HepG2 (cell line): ENCODE results near the gene TMEM41B. TPM values are rescaled to one million over a fixed set of nuclear protein-coding genes. Genes with fewer than 3 reads are reported as not detected.

Source experiments
- ARNTL ChIP-seq: sonication (generic); formaldehyde crosslinking; IDR thresholded peaks from 2 replicates; pipeline ENCODE4 v1.4.0; 2020; ENCODE audit warnings: mild to moderate bottlenecking, missing genetic modification reagents
- FOXK2 ChIP-seq: fragments of 450-650 bp; IDR thresholded peaks from 2 replicates; pipeline ENCODE4 v1.6.1; 2016
- KLF6 ChIP-seq: IDR thresholded peaks from 2 replicates; pipeline ENCODE4 v1.8.0; 2016; ENCODE audit warnings: missing biosample characterization, missing genetic modification reagents
- MED1 ChIP-seq: sonication (generic); formaldehyde crosslinking; IDR thresholded peaks from 2 replicates; pipeline ENCODE4 v1.4.0; 2020; ENCODE audit warnings: missing genetic modification reagents
- NAIF1 ChIP-seq: sonication (generic); formaldehyde crosslinking; IDR thresholded peaks from 2 replicates; pipeline ENCODE4 v1.5.0; 2020; ENCODE audit warnings: mild to moderate bottlenecking, missing genetic modification reagents, borderline replicate concordance
- RELA ChIP-seq: sonication (generic); formaldehyde crosslinking; IDR thresholded peaks from 2 replicates; pipeline ENCODE4 v1.4.0; 2020; ENCODE audit warnings: missing genetic modification reagents
- SALL1 ChIP-seq: sonication (generic); formaldehyde crosslinking; IDR thresholded peaks from 2 replicates; pipeline ENCODE4 v1.8.0; 2022; ENCODE audit warnings: mild to moderate bottlenecking, missing genetic modification reagents
- TGIF2 ChIP-seq: IDR thresholded peaks from 2 replicates; pipeline ENCODE4 v1.6.1; 2016; ENCODE audit warnings: control low read depth, missing compliant biosample characterization
- ZNF180 ChIP-seq: sonication (generic); formaldehyde crosslinking; IDR thresholded peaks from 2 replicates; pipeline ENCODE4 v1.4.0; 2020; ENCODE audit warnings: low read depth, missing genetic modification reagents, borderline replicate concordance
- ZNF207 ChIP-seq: fragments of 450-650 bp; IDR thresholded peaks from 2 replicates; pipeline ENCODE4 v1.6.1; 2016; ENCODE audit warnings: antibody characterized with exemption, borderline replicate concordance
- ZNF224 ChIP-seq: sonication (generic); formaldehyde crosslinking; IDR thresholded peaks from 2 replicates; pipeline ENCODE4 v1.5.0; 2020; ENCODE audit warnings: mild to moderate bottlenecking, missing genetic modification reagents
- ZNF282 ChIP-seq: fragments of 450-650 bp; IDR thresholded peaks from 2 replicates; pipeline ENCODE4 v1.6.1; 2018; ENCODE audit not compliant: partially characterized antibody
- ZNF33B ChIP-seq: sonication (generic); formaldehyde crosslinking; IDR thresholded peaks from 2 replicates; pipeline ENCODE4 v1.5.1; 2020; ENCODE audit warnings: mild to moderate bottlenecking, missing genetic modification reagents
- ZNF484 ChIP-seq: sonication (generic); formaldehyde crosslinking; IDR thresholded peaks from 2 replicates; pipeline ENCODE4 v1.5.1; 2020; ENCODE audit warnings: mild to moderate bottlenecking, low read depth, missing genetic modification reagents, borderline replicate concordance
- ZNF558 ChIP-seq: sonication (generic); formaldehyde crosslinking; IDR thresholded peaks from 2 replicates; pipeline ENCODE4 v1.9.0; 2022; ENCODE audit warnings: mild to moderate bottlenecking, missing genetic modification reagents, borderline replicate concordance
- ZNF879 ChIP-seq: sonication (generic); formaldehyde crosslinking; IDR thresholded peaks from 2 replicates; pipeline ENCODE4 v1.8.1; 2023; ENCODE audit warnings: missing genetic modification reagents
- polyA plus RNA-seq, 8 experiments: library from polyadenylated mRNA; depleted of rRNA in 3 of 8; stranded (reverse) in 7 of 8; unstranded in 1 of 8; fragments of >200 nt; fragmentation: Illumina TruSeq in 4 of 8; extraction: Trizol in 4 of 8; gene quantifications; 2 replicates each; pipeline versions ENCODE4 v1.2.1 to v1.2.3, GENCODE V29; 2011 to 2016; ENCODE audit warnings: low read depth in 4 of 8, missing spikeins in 1 of 8, mixed read lengths in 1 of 8; ENCODE audit not compliant: insufficient read depth in 1 of 8
- total RNA-seq, 5 experiments: library from RNA; depleted of rRNA; stranded (reverse); fragments of >200 nt; fragmentation: Illumina TruSeq; extraction: Trizol; gene quantifications; 2 replicates each; pipeline ENCODE4 v1.2.3, GENCODE V29; 2016; ENCODE audit warnings: low read depth in 1 of 5
- TF ChIP-seq, protein P1 (sequence below): sonication (generic); formaldehyde crosslinking; IDR thresholded peaks from 2 replicates; pipeline ENCODE4 v1.4.0; 2020; ENCODE audit warnings: missing genetic modification reagents
- TF ChIP-seq, protein P2 (sequence below): sonication (generic); formaldehyde crosslinking; conservative IDR thresholded peaks from 2 replicates; pipeline ENCODE4 v1.4.0; 2020; ENCODE audit warnings: missing genetic modification reagents
- TF ChIP-seq, protein P3 (sequence below): sonication (generic); formaldehyde crosslinking; IDR thresholded peaks from 2 replicates; pipeline ENCODE4 v1.5.0; 2020; ENCODE audit warnings: mild to moderate bottlenecking, missing genetic modification reagents
- TF ChIP-seq, protein P4 (sequence below): sonication (generic); formaldehyde crosslinking; IDR thresholded peaks from 2 replicates; pipeline ENCODE4 v1.8.1; 2023; ENCODE audit warnings: missing genetic modification reagents, inconsistent platforms, borderline replicate concordance

TMEM41B gene
- total and polyA plus RNA-seq, 2 of the 13 experiments (the other 11 are each of a cell fraction or from before 2014, with no cell fraction given) = 36.8 to 48.1 TPM

DNA sequence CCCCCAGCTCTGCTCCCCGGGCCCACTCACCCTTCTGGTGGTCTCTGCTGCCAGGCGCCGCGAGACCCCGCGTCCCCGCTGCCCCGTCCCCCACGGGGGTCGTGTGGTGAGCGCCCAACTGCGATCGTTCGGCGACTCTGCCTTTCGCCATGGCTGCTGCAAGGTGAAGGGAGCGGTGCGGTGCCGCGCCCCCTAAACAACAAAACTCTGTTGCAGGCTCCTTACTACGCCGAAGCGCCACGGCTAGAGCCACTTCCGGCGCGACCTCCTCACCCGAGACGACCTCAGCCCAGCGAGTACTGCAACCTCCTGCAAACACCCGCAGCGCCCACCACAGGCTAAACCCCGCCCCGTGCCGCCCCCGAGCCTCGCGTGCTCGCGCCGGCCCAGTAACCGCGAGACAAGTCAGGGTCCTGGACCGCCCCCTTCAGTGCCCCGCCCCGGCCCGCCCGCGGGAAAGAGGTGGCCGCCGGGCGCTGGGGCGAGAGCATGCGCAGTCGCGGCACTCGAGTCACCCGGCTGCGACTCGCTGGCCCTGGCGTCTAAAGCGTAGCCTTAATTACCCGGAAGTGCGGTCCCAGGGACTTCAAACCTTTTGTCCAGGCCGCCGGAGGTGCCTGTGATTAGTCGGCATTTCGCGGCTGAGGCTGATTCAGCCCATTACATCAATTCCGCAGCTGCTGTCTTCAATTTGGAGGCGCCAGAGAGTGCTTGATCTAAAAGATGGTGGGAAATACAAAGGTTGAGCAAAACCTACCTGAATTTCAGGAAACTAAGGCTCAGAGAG lies at the start of gene TMEM41B (continued):
- TF ChIP-seq FOXK2 (peak; percentile 4; the same call in 1 of the 2 replicates), ZNF558 (CRISPR knock-in tag) (no peak; the same call in 1 of the 2 replicates), ZNF282 (no peak), KLF6 (no peak; the same call in 1 of the 2 replicates), ARNTL (CRISPR knock-in tag) (peak; percentile 50; the same call in 1 of the 2 replicates), ZNF207 (no peak), ZNF33B (CRISPR knock-in tag) (peak; percentile 66; the same call in 1 of the 2 replicates), ZNF879 (no peak), MED1 (CRISPR knock-in tag) (peak; percentile 74), ZNF180 (CRISPR knock-in tag) (no peak), ZNF484 (no peak), TGIF2 (CRISPR knock-in tag) (no peak), SALL1 (CRISPR knock-in tag) (peak; percentile 85), ZNF224 (no peak; the same call in 1 of the 2 replicates), RELA (CRISPR knock-in tag) (no peak), NAIF1 (peak; percentile 75; the same call in 1 of the 2 replicates)
- TF ChIP-seq, protein P1, sequence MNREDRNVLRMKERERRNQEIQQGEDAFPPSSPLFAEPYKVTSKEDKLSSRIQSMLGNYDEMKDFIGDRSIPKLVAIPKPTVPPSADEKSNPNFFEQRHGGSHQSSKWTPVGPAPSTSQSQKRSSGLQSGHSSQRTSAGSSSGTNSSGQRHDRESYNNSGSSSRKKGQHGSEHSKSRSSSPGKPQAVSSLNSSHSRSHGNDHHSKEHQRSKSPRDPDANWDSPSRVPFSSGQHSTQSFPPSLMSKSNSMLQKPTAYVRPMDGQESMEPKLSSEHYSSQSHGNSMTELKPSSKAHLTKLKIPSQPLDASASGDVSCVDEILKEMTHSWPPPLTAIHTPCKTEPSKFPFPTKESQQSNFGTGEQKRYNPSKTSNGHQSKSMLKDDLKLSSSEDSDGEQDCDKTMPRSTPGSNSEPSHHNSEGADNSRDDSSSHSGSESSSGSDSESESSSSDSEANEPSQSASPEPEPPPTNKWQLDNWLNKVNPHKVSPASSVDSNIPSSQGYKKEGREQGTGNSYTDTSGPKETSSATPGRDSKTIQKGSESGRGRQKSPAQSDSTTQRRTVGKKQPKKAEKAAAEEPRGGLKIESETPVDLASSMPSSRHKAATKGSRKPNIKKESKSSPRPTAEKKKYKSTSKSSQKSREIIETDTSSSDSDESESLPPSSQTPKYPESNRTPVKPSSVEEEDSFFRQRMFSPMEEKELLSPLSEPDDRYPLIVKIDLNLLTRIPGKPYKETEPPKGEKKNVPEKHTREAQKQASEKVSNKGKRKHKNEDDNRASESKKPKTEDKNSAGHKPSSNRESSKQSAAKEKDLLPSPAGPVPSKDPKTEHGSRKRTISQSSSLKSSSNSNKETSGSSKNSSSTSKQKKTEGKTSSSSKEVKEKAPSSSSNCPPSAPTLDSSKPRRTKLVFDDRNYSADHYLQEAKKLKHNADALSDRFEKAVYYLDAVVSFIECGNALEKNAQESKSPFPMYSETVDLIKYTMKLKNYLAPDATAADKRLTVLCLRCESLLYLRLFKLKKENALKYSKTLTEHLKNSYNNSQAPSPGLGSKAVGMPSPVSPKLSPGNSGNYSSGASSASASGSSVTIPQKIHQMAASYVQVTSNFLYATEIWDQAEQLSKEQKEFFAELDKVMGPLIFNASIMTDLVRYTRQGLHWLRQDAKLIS (CRISPR knock-in tag) = no peak; the same call in 1 of the 2 replicates
- TF ChIP-seq, protein P2, sequence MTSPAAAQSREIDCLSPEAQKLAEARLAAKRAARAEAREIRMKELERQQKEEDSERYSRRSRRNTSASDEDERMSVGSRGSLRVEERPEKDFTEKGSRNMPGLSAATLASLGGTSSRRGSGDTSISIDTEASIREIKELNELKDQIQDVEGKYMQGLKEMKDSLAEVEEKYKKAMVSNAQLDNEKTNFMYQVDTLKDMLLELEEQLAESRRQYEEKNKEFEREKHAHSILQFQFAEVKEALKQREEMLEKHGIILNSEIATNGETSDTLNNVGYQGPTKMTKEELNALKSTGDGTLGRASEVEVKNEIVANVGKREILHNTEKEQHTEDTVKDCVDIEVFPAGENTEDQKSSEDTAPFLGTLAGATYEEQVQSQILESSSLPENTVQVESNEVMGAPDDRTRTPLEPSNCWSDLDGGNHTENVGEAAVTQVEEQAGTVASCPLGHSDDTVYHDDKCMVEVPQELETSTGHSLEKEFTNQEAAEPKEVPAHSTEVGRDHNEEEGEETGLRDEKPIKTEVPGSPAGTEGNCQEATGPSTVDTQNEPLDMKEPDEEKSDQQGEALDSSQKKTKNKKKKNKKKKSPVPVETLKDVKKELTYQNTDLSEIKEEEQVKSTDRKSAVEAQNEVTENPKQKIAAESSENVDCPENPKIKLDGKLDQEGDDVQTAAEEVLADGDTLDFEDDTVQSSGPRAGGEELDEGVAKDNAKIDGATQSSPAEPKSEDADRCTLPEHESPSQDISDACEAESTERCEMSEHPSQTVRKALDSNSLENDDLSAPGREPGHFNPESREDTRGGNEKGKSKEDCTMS (CRISPR knock-in tag) = no peak
- TF ChIP-seq, protein P3, sequence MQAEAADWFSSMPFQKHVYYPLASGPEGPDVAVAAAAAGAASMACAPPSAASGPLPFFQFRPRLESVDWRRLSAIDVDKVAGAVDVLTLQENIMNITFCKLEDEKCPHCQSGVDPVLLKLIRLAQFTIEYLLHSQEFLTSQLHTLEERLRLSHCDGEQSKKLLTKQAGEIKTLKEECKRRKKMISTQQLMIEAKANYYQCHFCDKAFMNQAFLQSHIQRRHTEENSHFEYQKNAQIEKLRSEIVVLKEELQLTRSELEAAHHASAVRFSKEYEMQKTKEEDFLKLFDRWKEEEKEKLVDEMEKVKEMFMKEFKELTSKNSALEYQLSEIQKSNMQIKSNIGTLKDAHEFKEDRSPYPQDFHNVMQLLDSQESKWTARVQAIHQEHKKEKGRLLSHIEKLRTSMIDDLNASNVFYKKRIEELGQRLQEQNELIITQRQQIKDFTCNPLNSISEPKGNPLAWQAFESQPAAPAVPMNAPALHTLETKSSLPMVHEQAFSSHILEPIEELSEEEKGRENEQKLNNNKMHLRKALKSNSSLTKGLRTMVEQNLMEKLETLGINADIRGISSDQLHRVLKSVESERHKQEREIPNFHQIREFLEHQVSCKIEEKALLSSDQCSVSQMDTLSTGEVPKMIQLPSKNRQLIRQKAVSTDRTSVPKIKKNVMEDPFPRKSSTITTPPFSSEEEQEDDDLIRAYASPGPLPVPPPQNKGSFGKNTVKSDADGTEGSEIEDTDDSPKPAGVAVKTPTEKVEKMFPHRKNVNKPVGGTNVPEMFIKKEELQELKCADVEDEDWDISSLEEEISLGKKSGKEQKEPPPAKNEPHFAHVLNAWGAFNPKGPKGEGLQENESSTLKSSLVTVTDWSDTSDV (CRISPR knock-in tag) = 0 out of 2 replicates have a peak, but pooled peaks have one; percentile 43
- TF ChIP-seq, protein P4, sequence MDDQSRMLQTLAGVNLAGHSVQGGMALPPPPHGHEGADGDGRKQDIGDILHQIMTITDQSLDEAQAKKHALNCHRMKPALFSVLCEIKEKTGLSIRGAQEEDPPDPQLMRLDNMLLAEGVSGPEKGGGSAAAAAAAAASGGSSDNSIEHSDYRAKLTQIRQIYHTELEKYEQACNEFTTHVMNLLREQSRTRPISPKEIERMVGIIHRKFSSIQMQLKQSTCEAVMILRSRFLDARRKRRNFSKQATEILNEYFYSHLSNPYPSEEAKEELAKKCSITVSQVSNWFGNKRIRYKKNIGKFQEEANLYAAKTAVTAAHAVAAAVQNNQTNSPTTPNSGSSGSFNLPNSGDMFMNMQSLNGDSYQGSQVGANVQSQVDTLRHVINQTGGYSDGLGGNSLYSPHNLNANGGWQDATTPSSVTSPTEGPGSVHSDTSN = no peak
